ENCODE data around the gene ADGRA3. TPM values are rescaled to one million over a fixed set of nuclear protein-coding genes. Genes with fewer than 3 reads are reported as not detected.

ADGRA3 gene
- total RNA-seq, 2 donors from 2014 or later: 51.8 to 54.9 TPM

DNA sequence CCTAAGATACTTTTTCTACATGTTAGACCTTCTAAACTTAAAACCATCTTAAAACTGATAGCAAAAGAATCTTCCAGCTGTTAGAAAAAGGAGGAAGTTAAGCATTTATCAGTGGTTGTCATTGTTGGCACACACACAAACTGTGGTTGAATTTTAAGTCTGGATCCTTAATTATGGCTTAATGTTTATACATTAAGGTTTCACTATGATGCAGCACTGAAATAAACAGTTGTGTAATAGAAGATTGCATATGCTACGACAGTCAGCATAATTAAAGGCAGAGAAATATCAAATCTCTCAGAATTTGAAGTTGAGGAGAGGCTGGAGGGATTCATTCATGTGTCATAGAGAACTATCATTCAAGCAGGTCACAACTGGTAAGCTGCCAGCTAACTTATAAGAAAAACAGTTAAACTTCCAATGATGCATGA is 32.3 kb downstream of the ADGRA3 start:
- H3K4me3 ChIP-seq (ENCODE audit: low read length): no peak overlapping the region
- H3K27ac Mint-ChIP-seq: no peak overlapping the region
- peaks cover 8% of the 10 kb centered on the region for H3K9me3 Mint-ChIP-seq
- no peaks in the 10 kb centered on the region for H3K9me3 ChIP-seq (ENCODE audit: control insufficient read depth, low read length)
- no peaks in the 10 kb centered on the region for H3K4me1 ChIP-seq (ENCODE audit: control insufficient read depth, insufficient read depth, low read length)
- no peaks in the 10 kb centered on the region for H3K27me3 Mint-ChIP-seq (ENCODE audit: insufficient read depth)
- WGBS, 2 experiments (ENCODE audit: insufficient coverage in 1 of 2, insufficient read length in 1 of 2): 85 to 100% methylated on average over 1 of the region's 1 CpG
- peaks cover 11% of the 10 kb centered on the region for H3K36me3 Mint-ChIP-seq (ENCODE audit: low read depth)
- no peak for TF ChIP-seq CTCF (conservative IDR thresholded peaks at IDR 0.05)
- no peaks in the 10 kb centered on the region for H3K36me3 ChIP-seq (ENCODE audit: control insufficient read depth, insufficient read depth, low read length)
- H3K4me3 Mint-ChIP-seq: no peak overlapping the region
- H3K4me1 Mint-ChIP-seq: peaks cover 28% of the 10 kb centered on the region
- DNase-seq: no peak
- H3K27me3 ChIP-seq (ENCODE audit: control insufficient read depth, insufficient read depth, low read length, poor library complexity, severe bottlenecking): no peaks in the 10 kb centered on the region
- no peak overlapping the region for H3K9ac ChIP-seq (ENCODE audit: extremely low read depth, low read length, poor library complexity, severe bottlenecking)
- no peak overlapping the region for H3K27ac ChIP-seq (ENCODE audit: low read depth, low read length)

- Histone ChIP-seq H3K4me1 (ENCODE audit: control insufficient read depth, insufficient read depth, low read length) (no peaks in the 10 kb centered on the region), H3K27ac (ENCODE audit: low read depth, low read length) (no peak overlapping the region), H3K9ac (ENCODE audit: extremely low read depth, low read length, poor library complexity, severe bottlenecking) (no peak overlapping the region), H3K4me3 (ENCODE audit: low read length) (no peak overlapping the region), H3K36me3 (ENCODE audit: control insufficient read depth, insufficient read depth, low read length) (no peaks in the 10 kb centered on the region), H3K9me3 (ENCODE audit: control insufficient read depth, low read length) (no peaks in the 10 kb centered on the region), H3K27me3 (ENCODE audit: control insufficient read depth, insufficient read depth, low read length, poor library complexity, severe bottlenecking) (no peaks in the 10 kb centered on the region)
- Mint-ChIP-seq H3K9me3 (peaks cover 8% of the 10 kb centered on the region), H3K27me3 (ENCODE audit: insufficient read depth) (no peaks in the 10 kb centered on the region), H3K36me3 (ENCODE audit: low read depth) (peaks cover 10% of the 10 kb centered on the region), H3K27ac (peak overlapping the region; percentile 46), H3K4me1 (peaks cover 27% of the 10 kb centered on the region), H3K4me3 (no peak overlapping the region)
- peak; percentile 64 for DNase-seq
- WGBS, 2 experiments (ENCODE audit: insufficient coverage in 1 of 2, insufficient read length in 1 of 2): 72 to 80% methylated on average over 3 of the region's 3 CpGs
- TF ChIP-seq CTCF (conservative IDR thresholded peaks at IDR 0.05): no peak
These were observed 33.4 kb downstream of the ADGRA3 start for GRCh38 chr4:22482250-22483127.

- no peaks in the 10 kb centered on the region for H3K36me3 ChIP-seq (ENCODE audit: control insufficient read depth, insufficient read depth, low read length)
- H3K4me1 Mint-ChIP-seq: peaks cover 21% of the 10 kb centered on the region
- peaks cover 14% of the 10 kb centered on the region for H3K36me3 Mint-ChIP-seq (ENCODE audit: low read depth)
- peaks cover 8% of the 10 kb centered on the region for H3K9me3 Mint-ChIP-seq
- peaks cover 7% of the 10 kb centered on the region for H3K9me3 ChIP-seq (ENCODE audit: control insufficient read depth, low read length)
- DNase-seq: no peak
- no peaks in the 10 kb centered on the region for H3K27me3 Mint-ChIP-seq (ENCODE audit: insufficient read depth)
- no peak for TF ChIP-seq CTCF (conservative IDR thresholded peaks at IDR 0.05)
- H3K4me3 Mint-ChIP-seq: no peak overlapping the region
- no peaks in the 10 kb centered on the region for H3K27me3 ChIP-seq (ENCODE audit: control insufficient read depth, insufficient read depth, low read length, poor library complexity, severe bottlenecking)
- no peak overlapping the region for H3K27ac ChIP-seq (ENCODE audit: low read depth, low read length)
- no peak overlapping the region for H3K9ac ChIP-seq (ENCODE audit: extremely low read depth, low read length, poor library complexity, severe bottlenecking)
- no peak overlapping the region for H3K4me3 ChIP-seq (ENCODE audit: low read length)
- no peaks in the 10 kb centered on the region for H3K4me1 ChIP-seq (ENCODE audit: control insufficient read depth, insufficient read depth, low read length)
- 77% methylated on average over 2 of the region's 2 CpGs; no CpG with 5 or more reads in 1 of the 2 experiments for WGBS, 2 experiments (ENCODE audit: insufficient coverage in 1 of 2, insufficient read length in 1 of 2)
- no peak overlapping the region for H3K27ac Mint-ChIP-seq
These were observed 35.1 kb downstream of the ADGRA3 start for GRCh38 chr4:22480675-22481327.
